Fibroblast of lung (primary cell): Measurements from ENCODE around the gene TAS2R41. TPM values are rescaled to one million over a fixed set of nuclear protein-coding genes. Genes with fewer than 3 reads are reported as not detected.

Experiments used
- DNase-seq, 2 donors: peaks; one replicate each; pipeline versions ENCODE4 v3.0.0 to v3.0.0-alpha.2; 2010; ENCODE audit warnings: low read depth in 2 of 2
- H2AFZ ChIP-seq: 2 replicates; pipeline ENCODE4 v1.5.1; 2012; ENCODE audit warnings: low read length, control low read depth, inconsistent platforms
- H3K27ac ChIP-seq: 2 replicates; pipeline ENCODE4 v1.5.1; 2011; ENCODE audit warnings: low read length, control low read depth; ENCODE audit not compliant: insufficient read depth
- H3K27me3 ChIP-seq: 2 replicates; pipeline ENCODE4 v1.5.1; 2011; ENCODE audit warnings: mild to moderate bottlenecking, low read length; ENCODE audit not compliant: control insufficient read depth, insufficient read depth
- H3K36me3 ChIP-seq: 2 replicates; pipeline ENCODE4 v1.5.1; 2011; ENCODE audit warnings: low read length; ENCODE audit not compliant: control insufficient read depth, insufficient read depth
- H3K4me1 ChIP-seq: 2 replicates; pipeline ENCODE4 v1.5.1; 2011; ENCODE audit warnings: low read length; ENCODE audit not compliant: control insufficient read depth, insufficient read depth; ENCODE audit errors: extremely low read depth
- H3K4me2 ChIP-seq: 2 replicates; pipeline ENCODE4 v1.5.1; 2011; ENCODE audit warnings: low read length, control low read depth; ENCODE audit not compliant: insufficient read depth; ENCODE audit errors: extremely low read depth
- H3K4me3 ChIP-seq, 4 experiments: fragments of 200-600 bp in 1 of 4; sonication (generic) in 1 of 4; replicated peaks in 1 of 4; 2 replicates each; pipeline ENCODE4 v1.5.1; 2011 to 2016; ENCODE audit warnings: low read length in 4 of 4, low read depth in 3 of 4, mild to moderate bottlenecking in 3 of 4, control low read depth in 2 of 4, inconsistent platforms in 1 of 4, mixed read lengths in 1 of 4; ENCODE audit not compliant: insufficient read depth in 1 of 4; ENCODE audit errors: control extremely low read depth in 1 of 4
- H3K79me2 ChIP-seq: 2 replicates; pipeline ENCODE4 v1.5.1; 2012; ENCODE audit warnings: mild to moderate bottlenecking, low read length, inconsistent platforms; ENCODE audit not compliant: control insufficient read depth, insufficient read depth
- H3K9ac ChIP-seq: 2 replicates; pipeline ENCODE4 v1.5.1; 2011; ENCODE audit warnings: mild to moderate bottlenecking, low read length, control low read depth; ENCODE audit not compliant: insufficient read depth
- H3K9me3 ChIP-seq: 2 replicates; pipeline ENCODE4 v1.5.1; 2012; ENCODE audit warnings: low read depth, low read length; ENCODE audit not compliant: control insufficient read depth, insufficient read depth
- H4K20me1 ChIP-seq: 2 replicates; pipeline ENCODE4 v1.5.1; 2011; ENCODE audit warnings: low read length; ENCODE audit not compliant: control insufficient read depth, insufficient read depth; ENCODE audit errors: extremely low read depth
- CTCF ChIP-seq, 2 donors: IDR thresholded peaks in 1 of 2; conservative IDR thresholded peaks in 1 of 2; 1 replicate in 1 of 2; 2 replicates in 1 of 2; pipeline ENCODE4 v1.5.1; 2011 to 2012; ENCODE audit warnings: low read length in 2 of 2, control low read depth in 1 of 2, inconsistent platforms in 1 of 2, low read depth in 1 of 2, mild to moderate bottlenecking in 1 of 2
- EZH2 ChIP-seq: IDR thresholded peaks from 2 replicates; pipeline ENCODE4 v1.5.1; 2012; ENCODE audit warnings: low read length, control low read depth, mild to moderate bottlenecking; ENCODE audit errors: missing control alignments
- polyA plus RNA-seq, 2 donors: library from polyadenylated mRNA; depleted of rRNA in 1 of 2; stranded (reverse) in 1 of 2; unstranded in 1 of 2; fragments of >200 nt; gene quantifications; 2 replicates each; pipeline ENCODE4 v1.2.1, GENCODE V29; 2011 to 2012; ENCODE audit warnings: missing spikeins in 1 of 2
- total RNA-seq: library from RNA; depleted of rRNA; stranded (reverse); fragments of >200 nt; gene quantifications from 2 replicates; pipeline ENCODE4 v1.2.1, GENCODE V29; 2014

Gene TAS2R41
- total and polyA plus RNA-seq, 2 donors (not counting 1 experiment from before 2014, with no cell fraction given), result not detected

- Histone ChIP-seq H3K4me2 (peak overlapping the region; percentile 51), H3K9me3 (no peaks in the 10 kb centered on the region), H3K79me2 (no peaks in the 10 kb centered on the region), H3K9ac (no peak overlapping the region), H4K20me1 (no peaks in the 10 kb centered on the region), H3K36me3 (no peaks in the 10 kb centered on the region), H3K27ac (peak overlapping the region; percentile 70), H3K4me3 (no peak overlapping the region), H3K27me3 (no peaks in the 10 kb centered on the region), H3K4me1 (peaks cover 13% of the 10 kb centered on the region), H2AFZ (no peak overlapping the region)
- DNase-seq, result peak in 1 of 2 donors; percentile 45
- TF ChIP-seq EZH2 (no peak), CTCF (conservative IDR thresholded peaks at IDR 0.05 in 1 of 2, IDR thresholded peaks at IDR 0.05 in 1 of 2; ENCODE audit: low read depth in 1 of 2, low read length in 2 of 2) (no peak)
Observed at GRCh38 chr7:143456992-143457793, 20.5 kb upstream of the TAS2R41 start.

GRCh38 chr7:143458263-143458662, 19.4 kb upstream of the TAS2R41 start:
- H3K79me2 ChIP-seq, result no peaks in the 10 kb centered on the region
- H3K4me3 ChIP-seq, result no peak overlapping the region
- peak overlapping the region; percentile 70 for H3K27ac ChIP-seq
- no peak for TF ChIP-seq CTCF (conservative IDR thresholded peaks at IDR 0.05 in 1 of 2, IDR thresholded peaks at IDR 0.05 in 1 of 2; ENCODE audit: low read depth in 1 of 2, low read length in 2 of 2)
- no peak for TF ChIP-seq EZH2
- H3K27me3 ChIP-seq, result no peaks in the 10 kb centered on the region
- H3K9me3 ChIP-seq, result no peaks in the 10 kb centered on the region
- no peak overlapping the region for H3K9ac ChIP-seq
- H3K4me2 ChIP-seq, result peak overlapping the region; percentile 16
- H3K36me3 ChIP-seq, result no peaks in the 10 kb centered on the region
- peak overlapping the region; percentile 40 for H2AFZ ChIP-seq
- H4K20me1 ChIP-seq, result no peaks in the 10 kb centered on the region
- peak in 1 of 2 donors; percentile 39 for DNase-seq
- H3K4me1 ChIP-seq, result peaks cover 13% of the 10 kb centered on the region

GRCh38 chr7:143458681-143459080, 19.0 kb upstream of the TAS2R41 start:
- no peak for DNase-seq
- H3K27me3 ChIP-seq, result no peaks in the 10 kb centered on the region
- TF ChIP-seq CTCF (conservative IDR thresholded peaks at IDR 0.05 in 1 of 2, IDR thresholded peaks at IDR 0.05 in 1 of 2; ENCODE audit: low read depth in 1 of 2, low read length in 2 of 2) (no peak), EZH2 (no peak)
- no peak overlapping the region for H3K9ac ChIP-seq
- H3K4me2 ChIP-seq, result peak overlapping the region; percentile 16
- no peaks in the 10 kb centered on the region for H3K79me2 ChIP-seq
- no peaks in the 10 kb centered on the region for H4K20me1 ChIP-seq
- no peak overlapping the region for H3K4me3 ChIP-seq
- peak overlapping the region; percentile 40 for H2AFZ ChIP-seq
- H3K4me1 ChIP-seq, result peaks cover 13% of the 10 kb centered on the region
- peak overlapping the region; percentile 70 for H3K27ac ChIP-seq
- H3K36me3 ChIP-seq, result no peaks in the 10 kb centered on the region
- H3K9me3 ChIP-seq, result no peaks in the 10 kb centered on the region
